Measurements from ENCODE around the gene P2RX2.

- TF ChIP-seq PHF8 (IDR thresholded peaks at IDR 0.05; ENCODE audit: borderline replicate concordance, low read depth) = no peak
- no peak for TF ChIP-seq CTCF (IDR thresholded peaks at IDR 0.05)
- TF ChIP-seq SMC3 (IDR thresholded peaks at IDR 0.05) = no peak
- no peak for TF ChIP-seq MYC (IDR thresholded peaks at IDR 0.05; ENCODE audit: borderline replicate concordance, low read length)
These were observed 1.4 kb upstream of the P2RX2 start for GRCh38 chr12:132617135-132617701.

Data from A549 (cell line).